GM21423 (cell line): ENCODE data around the gene ZNRF3.

ENCODE experiments used
- ATAC-seq: cut with Tn5 transposase; IDR thresholded peaks from one replicate; pipeline ENCODE4 v1.9.1; 2021; ENCODE audit warnings: mild to moderate bottlenecking, moderate library complexity; ENCODE audit not compliant: unreplicated experiment

ZNRF3 gene

DNA sequence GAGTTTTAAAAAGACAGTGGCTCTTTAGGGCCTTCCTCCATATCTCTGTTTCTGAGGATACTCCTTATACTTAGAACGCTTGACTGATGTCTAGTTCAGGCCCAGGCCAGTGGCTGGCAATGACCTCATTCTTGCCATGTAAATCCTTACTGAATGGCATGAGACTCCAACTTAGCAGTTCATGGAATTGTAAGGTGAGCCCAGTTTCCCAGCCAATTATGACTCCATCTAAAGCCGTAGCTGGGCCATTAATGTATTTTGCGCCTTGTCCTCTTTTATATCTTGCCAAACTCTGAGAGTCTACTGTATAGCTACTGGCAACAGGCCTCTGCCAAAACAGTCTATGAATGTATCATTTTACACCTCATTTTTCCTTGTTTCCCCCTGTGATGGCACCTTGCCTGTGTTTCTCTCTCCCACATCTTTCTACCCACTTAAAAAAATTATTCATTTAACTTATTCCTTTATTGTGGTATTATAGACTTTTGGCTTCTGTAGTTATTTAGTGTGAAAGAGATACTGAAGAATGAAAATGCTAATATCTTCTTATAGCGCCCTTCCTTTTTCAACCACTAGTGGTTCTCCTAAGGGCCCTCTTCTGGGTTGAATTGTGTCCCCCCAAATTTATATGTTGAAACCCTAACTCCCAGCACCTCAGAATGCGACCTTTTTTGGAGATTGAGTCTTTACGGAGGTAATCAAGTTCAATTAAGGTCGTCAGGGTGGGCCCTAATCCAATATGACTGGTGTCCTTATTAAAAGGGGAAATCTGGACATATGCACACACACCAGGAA is 67.4 kb downstream of the ZNRF3 start:
- no peak for ATAC-seq

DNA sequence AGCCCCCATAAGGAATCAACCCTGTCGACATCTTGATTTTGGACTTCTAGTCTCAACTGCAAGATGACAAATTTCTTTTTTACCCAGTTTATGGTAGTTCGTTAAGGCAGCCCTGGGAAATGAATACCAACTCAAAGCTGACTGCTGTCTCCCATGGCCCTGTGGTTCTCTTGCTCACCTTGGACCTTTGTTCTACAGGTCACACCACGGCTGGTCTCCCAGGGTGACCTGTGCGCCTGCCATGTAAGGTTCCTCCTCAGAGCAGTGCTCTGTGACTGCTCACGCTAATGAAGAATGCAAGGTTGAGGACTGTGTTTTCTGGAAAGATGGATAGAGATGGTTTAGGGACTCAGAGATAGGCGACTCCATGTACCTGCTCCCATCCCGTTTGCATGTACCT is 68.2 kb downstream of the ZNRF3 start:
- ATAC-seq: no peak

DNA sequence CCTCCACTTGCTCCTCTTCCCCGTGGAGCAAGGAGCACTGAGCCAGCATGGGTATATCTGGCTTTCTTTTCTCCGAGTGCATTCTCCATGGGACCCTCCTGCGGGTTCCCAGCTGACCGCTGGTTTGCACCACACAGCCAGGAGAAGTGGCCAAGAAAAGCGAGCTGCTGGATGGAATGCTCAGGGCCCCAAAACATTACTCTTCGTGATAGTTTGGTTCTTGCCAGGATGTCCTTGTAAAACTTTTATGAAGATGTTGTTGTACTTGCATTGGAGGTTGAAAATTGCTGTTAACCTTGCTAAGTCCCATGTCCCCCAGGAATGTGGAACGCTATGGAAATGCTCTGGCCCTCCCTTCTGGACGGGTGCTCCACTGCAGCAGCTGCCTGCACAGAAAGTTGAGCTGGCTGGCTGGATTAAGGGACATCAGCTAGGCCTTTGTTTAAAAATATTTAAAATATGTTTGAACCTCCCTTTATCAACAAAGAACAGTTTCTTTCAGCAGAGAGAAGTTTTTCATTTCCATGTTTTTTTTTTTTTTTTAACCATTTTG is 68.7 kb downstream of the ZNRF3 start:
- ATAC-seq: no peak

DNA sequence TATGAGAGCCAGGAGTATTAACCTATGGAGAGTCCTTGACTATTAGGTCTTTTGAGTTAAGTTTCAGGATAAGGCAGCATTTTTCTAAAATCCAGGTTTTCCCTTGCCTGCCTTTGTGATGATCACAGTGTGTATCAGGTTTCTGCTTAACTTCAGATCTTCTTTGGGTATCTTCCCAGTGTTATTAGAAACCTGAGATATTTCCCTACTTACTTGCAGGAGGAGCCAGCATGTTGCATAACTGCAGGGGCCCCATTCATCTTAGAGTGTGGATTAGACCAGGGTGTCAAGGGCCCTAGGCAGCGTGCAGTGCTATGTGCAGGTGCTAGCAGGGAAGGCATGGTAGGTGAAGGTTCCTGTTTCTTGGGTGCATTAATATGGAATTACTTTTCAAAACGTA is 69.5 kb downstream of the ZNRF3 start:
- ATAC-seq: no peak

DNA sequence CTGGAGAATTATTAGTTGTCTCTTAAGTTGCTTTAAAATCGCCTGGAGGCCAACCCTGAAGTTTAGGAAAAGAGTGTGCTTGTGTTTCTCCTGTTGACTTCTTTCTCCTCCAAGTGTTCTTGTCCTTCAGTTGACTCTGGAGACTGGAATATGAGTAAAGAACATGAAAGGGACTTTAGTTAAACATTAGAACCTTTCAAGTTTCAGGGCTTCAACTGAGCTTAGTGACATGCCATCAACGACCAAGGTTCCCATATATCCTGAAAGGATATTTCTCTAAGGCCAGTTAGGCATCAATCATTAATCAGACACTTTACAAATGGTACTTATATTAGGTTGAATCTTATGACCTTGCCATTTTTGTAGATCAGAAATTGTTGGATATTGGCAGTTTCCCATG is 70.0 kb downstream of the ZNRF3 start:
- ATAC-seq: no peak

DNA sequence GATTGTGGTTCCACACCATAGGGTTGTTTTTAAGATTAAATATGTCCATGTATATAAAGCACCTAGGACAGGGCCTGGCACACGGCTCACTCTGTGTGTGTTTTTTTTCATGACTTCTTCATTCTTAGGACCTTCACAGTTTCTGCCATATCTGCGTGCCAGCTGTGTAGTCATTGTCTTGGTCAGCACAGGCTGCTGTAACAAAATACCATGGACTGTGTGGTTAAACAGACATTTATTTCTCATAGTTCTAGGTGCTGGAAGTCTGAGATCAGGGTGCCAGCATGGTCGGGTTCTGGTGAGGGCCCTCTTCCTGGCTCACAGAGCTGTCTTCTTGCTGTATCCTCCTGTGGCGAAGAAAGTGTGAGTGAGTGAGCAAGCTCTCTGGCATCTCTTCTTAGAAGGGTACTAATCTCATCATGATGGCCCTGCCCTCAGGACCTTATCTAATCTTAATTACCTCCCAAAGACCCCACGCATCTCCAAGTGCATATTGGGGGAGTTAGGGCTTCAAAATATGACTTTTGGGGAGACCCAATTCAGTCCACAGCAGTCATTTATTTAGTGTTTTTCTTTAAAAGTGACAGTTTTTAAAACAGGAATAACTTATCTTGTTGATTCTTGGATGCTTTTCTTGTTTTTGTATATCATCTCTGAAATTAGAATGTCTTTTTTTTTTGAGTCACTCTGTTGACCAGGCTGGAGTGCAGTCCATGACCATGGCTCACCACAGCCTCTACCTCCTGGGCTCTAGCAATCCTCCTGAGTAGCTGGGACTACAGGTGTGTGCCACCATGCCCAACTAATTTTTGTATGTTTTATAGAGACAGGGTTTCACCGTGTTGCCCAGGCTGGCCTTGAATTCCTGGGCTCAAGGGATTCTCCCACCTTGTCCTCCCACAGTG is 70.9 kb downstream of the ZNRF3 start:
- ATAC-seq: no peak

DNA sequence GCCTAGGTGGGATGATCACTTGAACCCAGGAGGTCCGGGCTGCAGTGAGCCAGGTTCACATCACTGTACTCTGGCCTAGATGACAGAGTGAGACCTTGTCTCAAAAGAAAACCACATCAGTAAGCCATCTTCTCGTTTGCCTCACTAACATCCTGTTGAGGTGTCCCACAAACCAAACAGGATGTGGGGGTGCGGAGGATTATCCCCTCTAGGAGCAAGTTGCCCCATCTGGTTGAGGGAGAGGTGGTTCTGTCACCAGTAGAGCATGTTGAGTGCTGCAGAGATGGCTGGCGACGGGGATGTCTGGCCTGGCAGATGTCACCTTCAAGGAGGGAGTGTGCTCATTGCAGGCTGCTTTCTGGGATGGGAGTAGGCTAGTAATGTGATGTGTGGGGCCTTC is 72.4 kb downstream of the ZNRF3 start:
- ATAC-seq: no peak

DNA sequence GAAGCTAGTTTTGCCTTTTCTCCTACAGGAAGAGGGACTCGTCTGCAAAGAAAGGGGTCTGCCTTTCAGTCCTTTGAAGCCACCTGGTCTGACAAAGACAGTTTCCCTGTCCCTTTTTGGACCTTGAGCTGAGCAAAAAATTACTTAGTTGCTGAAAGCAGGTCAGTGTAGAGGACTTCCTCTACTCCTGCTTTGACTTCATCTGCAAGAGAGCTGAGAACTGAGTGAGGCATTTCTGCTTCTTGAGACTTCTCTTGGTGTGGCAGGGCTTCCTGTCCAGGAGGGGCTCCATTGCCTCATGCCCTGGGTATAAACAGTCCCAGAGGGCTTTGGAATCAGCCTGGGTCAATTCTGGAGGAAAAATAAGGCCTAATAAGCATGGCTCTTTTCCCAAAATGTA is 73.1 kb downstream of the ZNRF3 start:
- no peak for ATAC-seq

DNA sequence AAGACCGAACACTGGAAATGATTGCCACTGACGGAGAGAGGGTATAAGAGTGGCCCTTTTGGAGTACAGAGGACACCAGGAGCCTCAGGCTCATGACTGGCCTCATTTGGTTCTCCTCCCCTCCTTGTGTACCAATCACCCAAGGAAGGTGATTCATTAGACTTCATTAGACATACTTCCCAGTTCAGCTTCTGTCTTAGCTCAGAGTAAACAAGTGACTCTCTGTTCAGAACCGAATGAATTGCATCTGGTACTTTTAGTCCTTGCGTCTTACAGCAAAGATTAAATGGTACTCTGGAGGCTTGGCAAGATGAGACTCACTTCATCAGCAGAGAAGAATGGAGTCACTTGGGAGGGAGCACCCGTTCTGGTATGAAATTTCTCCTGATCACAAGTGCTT is 75.2 kb downstream of the ZNRF3 start:
- ATAC-seq: no peak

DNA sequence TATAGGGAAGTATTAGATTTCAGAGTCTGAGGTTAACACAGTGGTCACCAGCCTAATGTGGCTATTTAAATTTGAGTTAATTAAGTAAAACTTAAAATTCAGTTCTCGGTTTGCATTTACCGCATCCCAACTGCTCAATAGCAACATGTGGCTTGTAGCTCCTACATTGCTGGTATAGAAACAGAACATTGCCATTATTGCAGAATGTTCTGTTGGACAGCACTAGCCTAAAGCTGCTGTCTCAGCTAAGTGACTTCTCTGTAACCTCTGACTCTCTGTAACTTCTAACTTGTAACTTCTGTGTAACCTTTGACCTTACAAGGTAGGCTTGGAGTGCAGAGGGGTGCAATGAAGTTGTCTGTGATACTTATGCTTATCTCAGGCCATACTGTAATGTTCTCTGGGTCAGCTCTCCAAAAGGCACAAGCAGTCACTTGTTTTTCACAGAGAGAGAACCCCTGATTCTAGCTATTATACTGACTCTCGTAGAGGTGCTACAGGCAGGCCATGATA is 78.7 kb downstream of the ZNRF3 start:
- ATAC-seq: no peak

DNA sequence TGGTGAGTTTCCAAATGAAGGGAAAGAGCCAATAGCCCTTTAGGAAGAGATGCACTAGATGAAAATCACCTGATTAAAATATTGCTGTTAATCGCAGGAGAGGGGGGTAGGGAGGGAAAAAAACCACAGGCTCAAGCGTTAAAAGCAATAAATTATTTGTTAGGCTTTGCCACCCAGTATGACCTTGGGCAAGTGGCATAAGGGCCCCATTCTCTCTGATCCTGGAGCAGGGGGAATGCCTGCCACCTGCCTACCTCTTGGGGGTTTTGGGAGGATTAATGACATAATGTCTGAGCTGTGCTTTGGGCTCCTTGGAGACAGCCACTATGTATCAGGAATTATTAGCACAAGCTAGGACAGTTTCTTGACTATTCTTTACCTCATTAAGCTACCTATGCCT is 80.0 kb downstream of the ZNRF3 start:
- no peak for ATAC-seq

DNA sequence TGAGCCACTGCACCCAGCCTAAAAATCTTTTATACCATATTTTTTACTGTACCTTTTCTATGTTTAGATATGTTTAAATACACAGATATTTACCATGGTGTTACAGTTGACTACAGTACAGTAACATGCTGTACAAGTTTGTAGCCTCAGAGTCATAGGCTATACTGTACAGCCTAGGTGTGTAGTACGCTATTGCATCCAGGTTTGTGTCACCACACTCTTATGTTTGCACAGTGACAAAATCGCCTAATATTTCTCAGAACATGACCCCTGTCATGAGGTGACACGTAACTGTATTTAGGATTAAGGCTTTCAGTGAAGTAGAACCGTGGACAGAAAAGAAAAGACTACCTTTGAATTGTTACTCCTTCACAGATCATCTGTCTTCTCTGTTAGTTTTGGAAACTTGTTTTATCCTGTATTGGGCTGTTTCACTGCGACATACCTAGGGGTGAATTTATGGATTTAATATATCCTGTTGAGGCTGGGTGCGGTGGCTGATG is 83.8 kb downstream of the ZNRF3 start:
- no peak for ATAC-seq

DNA sequence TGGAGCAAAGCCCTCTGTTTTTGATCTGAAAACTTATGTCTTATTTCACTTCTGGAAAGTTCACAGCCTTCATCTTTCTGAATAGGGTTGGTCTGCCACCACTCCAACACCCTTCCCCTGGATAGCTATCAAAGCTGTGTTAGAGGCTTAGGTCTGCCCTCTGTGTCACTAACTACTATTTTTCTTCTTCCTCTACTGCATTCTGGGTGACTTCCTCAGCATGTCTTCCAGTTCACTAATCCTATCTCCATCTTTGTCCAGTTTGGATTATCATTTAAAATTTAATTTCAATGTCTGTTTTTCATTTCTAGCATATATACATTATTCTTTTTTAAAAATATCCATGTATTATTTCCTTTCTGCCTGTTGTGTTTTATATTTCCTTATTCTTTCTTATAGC is 84.6 kb downstream of the ZNRF3 start:
- no peak for ATAC-seq

DNA sequence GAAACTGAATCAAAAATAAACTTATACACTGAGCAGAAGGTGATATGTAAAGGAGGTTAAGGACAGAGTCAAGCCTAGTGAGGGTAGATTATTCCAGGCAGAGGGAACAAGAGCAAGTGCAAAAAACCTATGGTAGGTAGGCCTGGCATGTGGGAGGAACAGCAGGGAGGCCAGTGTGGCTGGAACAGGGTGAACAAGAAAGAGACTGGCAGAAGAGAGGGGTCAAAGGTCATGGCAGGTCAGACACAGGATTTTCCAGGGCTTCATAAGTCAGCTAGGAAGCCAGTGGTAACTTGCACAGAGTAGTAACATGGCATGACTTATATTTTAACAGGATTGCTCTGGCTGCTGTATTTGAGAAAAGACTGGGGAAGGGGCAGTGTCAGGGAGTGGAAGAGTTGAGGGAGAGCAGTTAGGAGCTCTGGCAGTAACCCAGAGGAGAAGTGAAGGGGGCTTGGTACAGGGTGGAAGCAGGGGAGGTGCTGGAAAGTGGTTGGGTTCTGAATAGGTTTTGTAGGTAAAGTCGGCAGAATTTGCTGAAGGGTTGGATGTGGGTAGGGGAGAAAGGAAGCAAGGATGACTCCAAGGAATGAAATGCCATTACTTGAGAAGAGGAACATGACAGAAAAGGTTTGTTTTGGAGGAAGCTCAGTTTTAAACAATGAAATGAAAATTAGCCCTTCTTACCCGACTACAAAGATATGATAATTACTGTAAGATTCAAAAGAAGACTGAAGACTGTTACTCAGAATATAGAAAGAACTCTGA is 86.2 kb downstream of the ZNRF3 start:
- no peak for ATAC-seq

DNA sequence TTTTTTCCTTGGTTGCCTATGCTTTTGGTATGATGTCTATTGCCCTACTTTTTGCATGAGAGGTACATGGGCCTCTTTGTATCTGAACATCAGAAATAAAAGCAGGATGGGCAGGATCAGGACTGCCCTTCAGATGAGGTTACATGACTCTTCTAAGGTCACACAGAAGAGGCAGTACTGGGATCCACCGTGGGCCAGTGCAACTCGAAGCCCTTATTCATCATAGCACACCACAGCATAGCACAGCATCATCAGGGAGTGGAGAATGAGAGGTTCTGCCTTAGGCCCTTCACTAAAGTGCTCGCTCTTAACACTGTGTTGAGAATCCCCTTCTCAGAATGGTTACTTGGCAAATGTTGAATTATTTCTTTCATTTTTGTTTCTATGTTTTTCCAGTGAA is 90.0 kb downstream of the ZNRF3 start:
- ATAC-seq: no peak

DNA sequence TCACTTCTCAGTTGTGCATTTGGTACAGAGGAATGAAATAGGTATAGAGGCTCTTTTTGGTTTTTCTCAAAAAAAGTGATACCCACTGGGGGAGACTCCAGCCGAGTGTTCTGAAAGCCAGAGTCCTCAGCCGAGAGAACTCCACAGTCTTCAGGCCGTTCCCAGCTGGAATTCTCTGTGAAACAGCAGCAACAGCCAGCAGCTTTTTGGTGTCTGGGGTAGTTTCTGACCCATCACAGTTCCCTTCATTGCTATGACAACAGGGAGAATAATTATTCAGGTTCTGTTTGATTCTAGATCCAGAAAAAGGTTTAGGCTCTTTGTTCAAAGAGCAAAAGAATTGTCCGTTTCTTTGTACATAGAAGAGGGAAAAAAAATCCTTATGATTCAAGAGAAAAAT is 93.7 kb downstream of the ZNRF3 start:
- no peak for ATAC-seq

DNA sequence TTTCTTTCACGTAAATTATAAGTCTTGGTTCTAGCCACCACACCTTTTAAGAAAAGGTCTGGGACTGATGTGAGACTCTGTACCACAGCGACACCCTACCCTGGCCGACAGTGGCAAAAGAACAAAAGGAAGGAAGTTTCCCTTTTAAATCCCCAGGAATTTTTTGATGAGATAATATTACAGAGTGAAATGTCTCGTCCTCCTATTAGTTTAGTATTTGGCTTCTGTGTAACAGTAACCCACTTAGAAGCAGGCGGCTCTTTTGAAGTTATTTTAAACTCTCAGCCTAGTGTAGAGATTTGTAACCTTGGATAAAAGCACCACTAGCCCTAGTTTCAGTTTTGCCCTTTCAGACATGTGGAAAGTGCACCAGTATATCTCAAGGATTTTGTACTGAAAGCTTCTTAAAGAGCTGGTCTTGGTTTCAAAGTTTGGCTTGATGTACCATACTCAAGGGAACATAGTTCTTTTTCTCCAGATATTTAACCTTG is 94.2 kb downstream of the ZNRF3 start:
- no peak for ATAC-seq

DNA sequence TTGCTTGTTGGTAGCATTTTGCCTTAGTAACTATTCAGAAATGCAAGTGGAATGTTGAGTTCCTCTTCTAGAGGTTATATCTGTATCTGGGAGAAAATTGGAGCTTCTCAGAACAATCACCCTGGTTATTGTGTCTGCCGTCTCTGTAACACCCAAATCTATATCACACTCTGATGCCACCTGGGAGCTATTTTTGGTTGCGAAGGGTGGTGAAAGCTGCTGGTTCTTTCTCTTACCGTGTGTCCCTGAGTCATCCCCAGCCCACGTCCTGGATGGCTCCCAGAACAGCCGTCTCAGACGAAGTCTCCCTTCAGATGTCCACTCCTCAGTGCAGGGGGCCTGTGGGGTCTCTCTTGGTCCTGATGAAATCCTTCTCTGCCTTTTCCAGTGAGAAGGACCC is 94.8 kb downstream of the ZNRF3 start:
- ATAC-seq: no peak

DNA sequence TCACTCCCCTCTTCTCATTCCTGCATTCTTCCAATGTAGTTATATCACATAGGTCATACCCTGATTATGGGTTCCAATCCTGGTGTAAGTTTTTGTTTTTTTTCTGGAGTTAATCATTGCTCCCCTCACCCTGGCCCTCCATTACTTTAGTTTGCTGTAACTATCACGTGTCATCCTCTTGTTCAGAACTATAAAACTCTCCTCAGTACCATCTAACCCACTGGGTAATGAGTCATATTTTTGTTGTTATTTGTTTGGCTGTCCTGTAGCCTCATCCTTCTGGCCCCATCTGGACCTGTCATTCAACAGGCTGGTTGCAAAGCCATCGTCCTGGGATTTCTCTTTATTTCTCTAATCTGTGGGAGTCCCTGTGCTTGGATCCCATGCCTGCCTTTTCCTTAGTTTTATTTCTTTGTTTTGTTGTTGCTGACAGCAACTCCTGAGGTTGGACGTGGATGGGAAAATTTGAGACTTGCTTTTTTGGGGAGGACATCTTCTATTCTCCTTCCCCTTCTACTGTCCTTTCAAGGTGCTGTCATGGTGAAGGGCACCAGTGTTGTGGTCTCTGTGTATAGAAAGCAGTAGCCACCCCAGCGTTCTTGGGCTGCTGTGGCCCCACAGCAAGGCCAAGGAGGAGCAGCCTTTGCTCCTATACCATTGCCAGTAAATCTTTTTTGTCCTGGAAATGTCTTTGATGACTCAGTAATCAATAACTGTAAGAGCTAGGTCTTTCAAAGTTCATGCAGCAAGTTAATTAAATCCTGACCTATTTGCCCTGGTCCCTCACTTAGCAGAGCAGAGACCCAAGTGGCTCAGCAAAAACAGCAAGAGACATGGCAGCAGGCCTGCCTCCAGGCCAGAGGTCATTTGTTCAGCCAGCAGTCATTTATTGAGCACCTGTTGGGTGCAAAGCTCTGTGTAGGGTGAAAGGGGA is 95.8 kb downstream of the ZNRF3 start:
- no peak for ATAC-seq

DNA sequence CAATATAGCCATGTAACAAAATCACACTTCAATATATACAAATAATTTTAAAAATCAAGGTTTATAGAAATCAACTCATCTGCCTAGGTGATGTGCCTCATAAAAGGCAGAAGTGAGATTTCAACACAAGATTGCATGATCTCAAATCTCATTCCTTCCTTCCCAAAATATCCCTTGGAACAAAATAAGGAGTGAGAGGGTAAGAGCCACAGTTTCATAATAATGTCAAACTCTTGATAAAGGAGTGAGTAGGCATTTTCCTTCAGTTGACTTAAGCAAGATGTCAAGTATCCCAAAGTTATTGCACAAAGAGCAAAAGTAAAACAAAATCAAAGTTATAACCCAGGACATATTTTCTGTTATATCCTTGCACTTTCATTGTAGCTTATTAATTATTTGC is 97.0 kb downstream of the ZNRF3 start:
- no peak for ATAC-seq
